ENCODE data around the gene CACNA1G.

Gene CACNA1G

GRCh38 chr17:50668838-50669581 lies 108.5 kb downstream of the CACNA1G start:
- no peak for DNase-seq (ENCODE audit: low read depth, low spot score)

GRCh38 chr17:50672071-50672470 lies 111.6 kb downstream of the CACNA1G start:
- no peak for DNase-seq (ENCODE audit: low read depth, low spot score)

- DNase-seq (ENCODE audit: low read depth, low spot score) = no peak
These were observed 112.5 kb downstream of the CACNA1G start for GRCh38 chr17:50672831-50673551.

- no peak for DNase-seq (ENCODE audit: low read depth, low spot score)
These were observed 114.7 kb downstream of the CACNA1G start for GRCh38 chr17:50675190-50675589.

GRCh38 chr17:50675627-50676026 lies 115.1 kb downstream of the CACNA1G start:
- no peak for DNase-seq (ENCODE audit: low read depth, low spot score)

GRCh38 chr17:50676065-50676975 lies 115.8 kb downstream of the CACNA1G start:
- no peak for DNase-seq (ENCODE audit: low read depth, low spot score)
